WTC11 (cell line): ENCODE measurements around the gene ANO7. TPM values are rescaled to one million over a fixed set of nuclear protein-coding genes. Genes with fewer than 3 reads are reported as not detected.

Source experiments
- ATAC-seq: fragments of 200-7000 bp; cut with Tn5 transposase; 2 replicates; pipeline ENCODE4 v1.10.0; 2021; ENCODE audit warnings: mild to moderate bottlenecking, moderate library complexity
- CTCF ChIA-PET: fragments of 300-600 bp; sonication (Branson Sonifier 250); formaldehyde crosslinking; loops from one replicate; lab custom pipeline; 2021; ENCODE audit warnings: antibody characterized with exemption; lab: Charles Lee
- POLR2A ChIA-PET: fragments of 350-600 bp; sonication (Branson Sonifier 250); formaldehyde crosslinking; loops from one replicate; lab custom pipeline; 2021; ENCODE audit warnings: antibody characterized with exemption; lab: Charles Lee
- DNase-seq: peaks from one replicate; pipeline ENCODE4 v3.0.0; 2021; ENCODE audit warnings: low spot score
- H3K27ac Mint-ChIP-seq: 2 replicates; pipeline ENCODE4 v1.8.0; 2021; ENCODE audit warnings: mixed read lengths
- H3K27me3 Mint-ChIP-seq: 2 replicates; pipeline ENCODE4 v1.8.0; 2021; ENCODE audit warnings: low read depth, mild to moderate bottlenecking, moderate library complexity, mixed read lengths
- H3K36me3 Mint-ChIP-seq: 2 replicates; pipeline ENCODE4 v1.8.0; 2021; ENCODE audit warnings: mixed read lengths
- H3K4me1 Mint-ChIP-seq: 2 replicates; pipeline ENCODE4 v1.8.0; 2022; ENCODE audit warnings: mixed read lengths
- H3K4me3 Mint-ChIP-seq: 2 replicates; pipeline ENCODE4 v1.8.0; 2021; ENCODE audit warnings: mild to moderate bottlenecking, moderate library complexity, mixed read lengths
- H3K9me3 Mint-ChIP-seq: 2 replicates; pipeline ENCODE4 v1.8.0; 2021; ENCODE audit warnings: mixed read lengths
- ATF1 ChIP-seq: sonication (generic); formaldehyde crosslinking; IDR thresholded peaks from 2 replicates; pipeline ENCODE4 v1.8.1; 2023; ENCODE audit warnings: mild to moderate bottlenecking, moderate library complexity, missing genetic modification reagents
- ATF2 ChIP-seq: sonication (generic); formaldehyde crosslinking; IDR thresholded peaks from 2 replicates; pipeline ENCODE4 v1.8.1; 2022; ENCODE audit warnings: low read depth, missing genetic modification reagents, borderline replicate concordance
- CTCF ChIP-seq: fragments of 200-600 bp; IDR thresholded peaks from 2 replicates; pipeline ENCODE4 v1.8.0; 2022; ENCODE audit warnings: antibody characterized with exemption
- EMX1 ChIP-seq: fragments of 250-450 bp; sonication (Bioruptor Pico); IDR thresholded peaks from 2 replicates; pipeline ENCODE4 v1.8.0; 2021; ENCODE audit warnings: mild to moderate bottlenecking
- MXD4 ChIP-seq: fragments of 250-450 bp; sonication (Bioruptor Pico); IDR thresholded peaks from 2 replicates; pipeline ENCODE4 v1.8.0; 2021; ENCODE audit warnings: mild to moderate bottlenecking, moderate library complexity, borderline replicate concordance
- MYBL2 ChIP-seq: sonication (generic); formaldehyde crosslinking; IDR thresholded peaks from 2 replicates; pipeline ENCODE4 v1.8.1; 2023; ENCODE audit warnings: mild to moderate bottlenecking, moderate library complexity, missing genetic modification reagents
- NFATC4 ChIP-seq: fragments of 250-450 bp; sonication (Bioruptor Pico); IDR thresholded peaks from 2 replicates; pipeline ENCODE4 v1.9.0; 2021; ENCODE audit warnings: mild to moderate bottlenecking
- NFYB ChIP-seq: sonication (generic); formaldehyde crosslinking; conservative IDR thresholded peaks from 2 replicates; pipeline ENCODE4 v1.8.0; 2022; ENCODE audit warnings: low read depth, missing genetic modification reagents
- NR2C2 ChIP-seq: sonication (generic); formaldehyde crosslinking; IDR thresholded peaks from 2 replicates; pipeline ENCODE4 v1.8.0; 2022; ENCODE audit warnings: mild to moderate bottlenecking, missing genetic modification reagents
- OVOL2 ChIP-seq: fragments of 250-450 bp; sonication (Bioruptor Pico); IDR thresholded peaks from 2 replicates; pipeline ENCODE4 v1.9.0; 2021; ENCODE audit warnings: mild to moderate bottlenecking, borderline replicate concordance
- TEAD1 ChIP-seq: sonication (generic); formaldehyde crosslinking; IDR thresholded peaks from 2 replicates; pipeline ENCODE4 v1.8.0; 2022; ENCODE audit warnings: mild to moderate bottlenecking, missing genetic modification reagents
- USF2 ChIP-seq: sonication (generic); formaldehyde crosslinking; IDR thresholded peaks from 2 replicates; pipeline ENCODE4 v1.8.1; 2023; ENCODE audit warnings: mild to moderate bottlenecking, missing genetic modification reagents, moderate library complexity
- ZBTB43 ChIP-seq: sonication (generic); formaldehyde crosslinking; IDR thresholded peaks from 2 replicates; pipeline ENCODE4 v1.8.1; 2023; ENCODE audit warnings: mild to moderate bottlenecking, missing genetic modification reagents
- ZNF263 ChIP-seq: sonication (generic); formaldehyde crosslinking; IDR thresholded peaks from 2 replicates; pipeline ENCODE4 v1.8.1; 2022; ENCODE audit warnings: low read depth, mild to moderate bottlenecking, moderate library complexity, missing genetic modification reagents
- ZNF317 ChIP-seq: sonication (generic); formaldehyde crosslinking; IDR thresholded peaks from 2 replicates; pipeline ENCODE4 v1.8.1; 2023; ENCODE audit warnings: low read depth, mild to moderate bottlenecking, moderate library complexity, missing genetic modification reagents, borderline replicate concordance
- ZNF423 ChIP-seq: fragments of 250-450 bp; sonication (Bioruptor Pico); IDR thresholded peaks from 2 replicates; pipeline ENCODE4 v2.1.2; 2022; ENCODE audit warnings: mild to moderate bottlenecking, moderate library complexity
- ZSCAN18 ChIP-seq: fragments of 250-450 bp; sonication (Bioruptor Pico); IDR thresholded peaks from 2 replicates; pipeline ENCODE4 v2.1.2; 2022; ENCODE audit warnings: mild to moderate bottlenecking, moderate library complexity
- total RNA-seq: library from RNA; stranded (reverse); gene quantifications from 3 replicates; pipeline ENCODE4 v1.2.3, GENCODE V29; 2021
- TF ChIP-seq, protein P1 (sequence below): fragments of 250-450 bp; sonication (Bioruptor Pico); IDR thresholded peaks from 2 replicates; pipeline ENCODE4 v1.8.0; 2021; ENCODE audit warnings: mild to moderate bottlenecking
- TF ChIP-seq, protein P2 (sequence below): sonication (generic); formaldehyde crosslinking; IDR thresholded peaks from 2 replicates; pipeline ENCODE4 v1.8.1; 2023; ENCODE audit warnings: mild to moderate bottlenecking, missing genetic modification reagents, moderate library complexity
- TF ChIP-seq, protein P3 (sequence below): sonication (generic); formaldehyde crosslinking; IDR thresholded peaks from 2 replicates; pipeline ENCODE4 v1.8.0; 2022; ENCODE audit warnings: missing genetic modification reagents

The ANO7 gene
- total RNA-seq, 1 experiment from 2014 or later, result 8.0 TPM

- no peak for TF ChIP-seq TEAD1
- TF ChIP-seq, protein P1, sequence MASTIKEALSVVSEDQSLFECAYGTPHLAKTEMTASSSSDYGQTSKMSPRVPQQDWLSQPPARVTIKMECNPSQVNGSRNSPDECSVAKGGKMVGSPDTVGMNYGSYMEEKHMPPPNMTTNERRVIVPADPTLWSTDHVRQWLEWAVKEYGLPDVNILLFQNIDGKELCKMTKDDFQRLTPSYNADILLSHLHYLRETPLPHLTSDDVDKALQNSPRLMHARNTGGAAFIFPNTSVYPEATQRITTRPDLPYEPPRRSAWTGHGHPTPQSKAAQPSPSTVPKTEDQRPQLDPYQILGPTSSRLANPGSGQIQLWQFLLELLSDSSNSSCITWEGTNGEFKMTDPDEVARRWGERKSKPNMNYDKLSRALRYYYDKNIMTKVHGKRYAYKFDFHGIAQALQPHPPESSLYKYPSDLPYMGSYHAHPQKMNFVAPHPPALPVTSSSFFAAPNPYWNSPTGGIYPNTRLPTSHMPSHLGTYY (CRISPR knock-in tag), result no peak
- TF ChIP-seq ZBTB43 (CRISPR knock-in tag), result no peak
- TF ChIP-seq, all 79 proteins: peak for 0
- H3K4me3 Mint-ChIP-seq, result no peak overlapping the region
- H3K4me1 Mint-ChIP-seq, result no peaks in the 10 kb centered on the region
- ATAC-seq (no peak), DNase-seq (no peak)
- H3K36me3 Mint-ChIP-seq, result peaks cover 80% of the 10 kb centered on the region
- CTCF ChIA-PET, result no interaction called here
- POLR2A ChIA-PET, result no interaction called here
- H3K27me3 Mint-ChIP-seq, result no peaks in the 10 kb centered on the region
- no peaks in the 10 kb centered on the region for H3K9me3 Mint-ChIP-seq
- no peak overlapping the region for H3K27ac Mint-ChIP-seq
Observed at GRCh38 chr2:241254904-241255351, 66.5 kb downstream of the ANO7 start.

DNA sequence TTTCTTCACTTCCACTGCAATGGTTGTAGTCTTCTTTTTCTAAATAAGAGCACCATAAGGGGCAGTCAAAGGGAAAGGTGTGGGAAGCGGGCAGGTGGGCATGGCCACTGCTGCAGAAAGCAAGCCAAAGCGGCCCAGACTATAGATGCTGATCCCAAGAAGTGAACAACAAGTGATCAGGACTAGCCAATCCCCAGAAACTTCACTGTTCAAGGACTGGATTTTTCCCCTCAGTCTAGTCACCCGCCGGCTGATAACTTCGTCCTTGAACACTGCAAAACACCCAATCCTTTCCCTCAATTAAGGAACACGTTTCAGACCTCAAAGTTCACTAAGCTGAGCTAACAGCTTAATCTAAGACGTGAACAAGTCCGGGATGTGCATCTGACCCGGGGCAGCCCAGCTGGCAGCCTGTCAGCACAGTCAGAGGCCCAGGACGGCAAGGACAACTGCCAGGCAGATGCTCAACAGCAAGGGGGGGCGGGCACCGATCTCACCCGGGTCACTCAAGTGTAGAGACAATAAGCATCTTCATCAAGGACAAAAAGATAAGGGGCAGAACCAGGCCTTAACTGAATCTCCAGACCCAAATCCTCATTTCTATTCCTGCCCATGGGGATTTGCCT, 67.2 kb downstream of the ANO7 start:
- H3K36me3 Mint-ChIP-seq, result peaks cover 79% of the 10 kb centered on the region
- H3K27ac Mint-ChIP-seq, result no peak overlapping the region
- H3K9me3 Mint-ChIP-seq, result no peaks in the 10 kb centered on the region
- DNase-seq (no peak), ATAC-seq (no peak)
- no peak overlapping the region for H3K4me3 Mint-ChIP-seq
- no peaks in the 10 kb centered on the region for H3K27me3 Mint-ChIP-seq
- CTCF ChIA-PET, result no interaction called here
- TF ChIP-seq ATF2 (no peak), ZNF317 (no peak), OVOL2 (CRISPR knock-in tag) (no peak), NFATC4 (CRISPR knock-in tag) (no peak), ATF1 (CRISPR knock-in tag) (no peak), MXD4 (CRISPR knock-in tag) (no peak), MYBL2 (CRISPR knock-in tag) (no peak), NFYB (CRISPR knock-in tag) (no peak), USF2 (CRISPR knock-in tag) (no peak), ZNF423 (CRISPR knock-in tag) (no peak), CTCF (no peak), ZSCAN18 (CRISPR knock-in tag) (no peak), ZNF263 (no peak), EMX1 (CRISPR knock-in tag) (no peak), NR2C2 (no peak)
- TF ChIP-seq, protein P2, sequence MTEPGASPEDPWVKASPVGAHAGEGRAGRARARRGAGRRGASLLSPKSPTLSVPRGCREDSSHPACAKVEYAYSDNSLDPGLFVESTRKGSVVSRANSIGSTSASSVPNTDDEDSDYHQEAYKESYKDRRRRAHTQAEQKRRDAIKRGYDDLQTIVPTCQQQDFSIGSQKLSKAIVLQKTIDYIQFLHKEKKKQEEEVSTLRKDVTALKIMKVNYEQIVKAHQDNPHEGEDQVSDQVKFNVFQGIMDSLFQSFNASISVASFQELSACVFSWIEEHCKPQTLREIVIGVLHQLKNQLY (CRISPR knock-in tag), result no peak
- TF ChIP-seq, protein P3, sequence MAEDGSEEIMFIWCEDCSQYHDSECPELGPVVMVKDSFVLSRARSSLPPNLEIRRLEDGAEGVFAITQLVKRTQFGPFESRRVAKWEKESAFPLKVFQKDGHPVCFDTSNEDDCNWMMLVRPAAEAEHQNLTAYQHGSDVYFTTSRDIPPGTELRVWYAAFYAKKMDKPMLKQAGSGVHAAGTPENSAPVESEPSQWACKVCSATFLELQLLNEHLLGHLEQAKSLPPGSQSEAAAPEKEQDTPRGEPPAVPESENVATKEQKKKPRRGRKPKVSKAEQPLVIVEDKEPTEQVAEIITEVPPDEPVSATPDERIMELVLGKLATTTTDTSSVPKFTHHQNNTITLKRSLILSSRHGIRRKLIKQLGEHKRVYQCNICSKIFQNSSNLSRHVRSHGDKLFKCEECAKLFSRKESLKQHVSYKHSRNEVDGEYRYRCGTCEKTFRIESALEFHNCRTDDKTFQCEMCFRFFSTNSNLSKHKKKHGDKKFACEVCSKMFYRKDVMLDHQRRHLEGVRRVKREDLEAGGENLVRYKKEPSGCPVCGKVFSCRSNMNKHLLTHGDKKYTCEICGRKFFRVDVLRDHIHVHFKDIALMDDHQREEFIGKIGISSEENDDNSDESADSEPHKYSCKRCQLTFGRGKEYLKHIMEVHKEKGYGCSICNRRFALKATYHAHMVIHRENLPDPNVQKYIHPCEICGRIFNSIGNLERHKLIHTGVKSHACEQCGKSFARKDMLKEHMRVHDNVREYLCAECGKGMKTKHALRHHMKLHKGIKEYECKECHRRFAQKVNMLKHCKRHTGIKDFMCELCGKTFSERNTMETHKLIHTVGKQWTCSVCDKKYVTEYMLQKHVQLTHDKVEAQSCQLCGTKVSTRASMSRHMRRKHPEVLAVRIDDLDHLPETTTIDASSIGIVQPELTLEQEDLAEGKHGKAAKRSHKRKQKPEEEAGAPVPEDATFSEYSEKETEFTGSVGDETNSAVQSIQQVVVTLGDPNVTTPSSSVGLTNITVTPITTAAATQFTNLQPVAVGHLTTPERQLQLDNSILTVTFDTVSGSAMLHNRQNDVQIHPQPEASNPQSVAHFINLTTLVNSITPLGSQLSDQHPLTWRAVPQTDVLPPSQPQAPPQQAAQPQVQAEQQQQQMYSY, result no peak
- no peaks in the 10 kb centered on the region for H3K4me1 Mint-ChIP-seq
- POLR2A ChIA-PET, result no interaction called here
